PFSK-1 (cell line): ENCODE measurements around the gene HBB.

Experiments
- FOXP2 ChIP-seq: optimal IDR thresholded peaks from 2 replicates; pipeline ENCODE3; 2011; ENCODE audit warnings: borderline replicate concordance, control low read depth, inconsistent platforms; ENCODE audit not compliant: insufficient read depth; ENCODE audit errors: extremely low read length, extremely low read depth
- POLR2AphosphoS5 ChIP-seq: IDR thresholded peaks from 2 replicates; pipeline ENCODE4 v1.6.1; 2012; ENCODE audit warnings: low read depth, mild to moderate bottlenecking, control low read depth, low read length, moderate library complexity
- SIN3A ChIP-seq: IDR thresholded peaks from 2 replicates; pipeline ENCODE4 v1.6.1; 2012; ENCODE audit warnings: mild to moderate bottlenecking, low read length, moderate library complexity, borderline replicate concordance; ENCODE audit not compliant: insufficient read depth
- TAF1 ChIP-seq: IDR thresholded peaks from 2 replicates; pipeline ENCODE4 v1.6.1; 2012; ENCODE audit warnings: low read length, control low read depth, borderline replicate concordance; ENCODE audit not compliant: insufficient read depth

GRCh38 chr11:5198285-5198684, 28.6 kb downstream of the HBB start:
- TF ChIP-seq SIN3A, result no peak
- no peak for TF ChIP-seq POLR2AphosphoS5
- no peak for TF ChIP-seq TAF1
- TF ChIP-seq FOXP2, result no peak
